Measurements from ENCODE around the gene CNTD1.

CNTD1 gene

GRCh38 chr17:42806249-42806648 is 7.6 kb downstream of the CNTD1 start:
- DNase-seq = no peak

DNA sequence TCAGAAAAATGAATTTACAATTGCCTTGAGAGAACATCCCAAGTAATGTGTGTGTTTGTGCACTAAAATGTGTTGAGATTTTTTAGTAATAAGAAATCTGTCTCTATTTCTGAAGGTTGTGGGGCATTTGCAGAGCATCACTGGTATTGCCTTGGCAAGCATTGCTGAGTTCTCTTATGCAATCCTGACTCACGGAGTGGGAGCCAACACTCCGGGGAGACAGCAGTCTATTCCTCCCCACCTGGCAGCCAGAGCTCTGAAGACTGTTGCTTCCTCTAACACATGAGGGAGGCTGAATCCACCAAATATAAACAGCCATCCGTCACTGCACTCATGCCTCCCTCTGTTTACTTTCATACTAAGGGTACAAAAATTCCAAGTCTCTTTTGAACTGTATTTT is 10.6 kb downstream of the CNTD1 start:
- DNase-seq = no peak

GRCh38 chr17:42814633-42815399 is 16.2 kb downstream of the CNTD1 start:
- DNase-seq = no peak

DNA sequence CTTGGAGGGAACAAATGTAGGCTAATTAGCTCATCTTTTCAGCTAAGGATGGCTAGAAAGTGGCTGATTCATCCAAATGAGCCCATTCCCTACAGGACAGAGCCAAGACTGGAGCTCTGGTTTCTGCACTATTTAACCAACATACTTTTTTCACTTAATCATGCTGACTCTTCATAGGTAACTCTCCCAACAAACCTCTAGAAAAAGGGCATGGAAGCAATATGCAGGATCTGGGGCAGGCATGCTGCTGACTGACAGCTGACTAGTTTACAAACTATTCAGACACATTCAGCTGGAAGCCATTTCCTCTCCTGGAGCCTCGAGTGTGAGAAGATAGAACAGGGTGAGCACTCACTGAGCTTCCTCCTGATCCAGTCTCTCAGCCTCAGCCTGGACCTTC is 19.2 kb downstream of the CNTD1 start:
- DNase-seq = no peak

DNA sequence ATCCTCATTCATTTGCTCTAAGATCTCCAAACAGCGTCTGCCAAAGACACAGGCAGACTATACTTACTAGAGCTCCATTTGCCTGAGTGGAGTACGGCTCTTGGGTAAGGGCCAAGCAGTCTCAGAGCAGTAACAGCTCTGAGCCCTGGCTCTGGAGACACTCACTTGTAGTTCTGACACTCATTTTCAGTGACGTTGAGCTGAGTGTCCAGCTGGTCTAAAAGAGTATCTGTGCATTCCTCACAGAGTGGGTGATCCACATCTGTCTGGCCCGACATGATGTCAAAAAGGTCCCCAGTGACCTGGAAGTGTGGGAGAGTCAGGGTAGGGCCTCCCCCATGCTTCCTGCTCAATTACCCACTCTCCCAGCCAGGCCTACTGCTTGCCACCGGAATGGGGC is 19.7 kb downstream of the CNTD1 start:
- DNase-seq = no peak

- DNase-seq = peak; percentile 80
Measured at GRCh38 chr17:42819939-42820535, 21.4 kb downstream of the CNTD1 start.

DNA sequence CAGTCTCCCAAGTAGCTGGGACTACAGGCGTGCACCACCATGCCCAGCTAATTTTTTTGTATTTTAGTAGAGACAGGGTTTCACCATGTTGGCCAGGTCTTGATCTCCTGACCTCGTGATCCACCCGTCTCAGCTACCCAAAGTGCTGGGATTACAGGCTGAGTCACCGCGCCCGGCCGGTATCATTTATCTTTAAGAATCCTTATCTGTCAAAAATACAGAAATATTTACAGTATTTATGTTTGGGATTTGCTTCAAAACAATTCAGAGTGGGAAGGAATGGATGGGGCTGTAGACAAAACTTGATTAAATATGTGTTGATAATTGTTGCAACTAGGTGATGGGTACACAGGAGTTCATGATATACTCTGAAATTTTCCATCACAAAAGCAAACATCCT is 22.5 kb downstream of the CNTD1 start:
- DNase-seq = no peak

GRCh38 chr17:42827472-42827871 is 28.8 kb downstream of the CNTD1 start:
- no peak for DNase-seq

GRCh38 chr17:42830971-42831370 is 32.3 kb downstream of the CNTD1 start:
- no peak for DNase-seq

- DNase-seq = no peak
Measured at GRCh38 chr17:42832213-42832933, 33.7 kb downstream of the CNTD1 start.

DNA sequence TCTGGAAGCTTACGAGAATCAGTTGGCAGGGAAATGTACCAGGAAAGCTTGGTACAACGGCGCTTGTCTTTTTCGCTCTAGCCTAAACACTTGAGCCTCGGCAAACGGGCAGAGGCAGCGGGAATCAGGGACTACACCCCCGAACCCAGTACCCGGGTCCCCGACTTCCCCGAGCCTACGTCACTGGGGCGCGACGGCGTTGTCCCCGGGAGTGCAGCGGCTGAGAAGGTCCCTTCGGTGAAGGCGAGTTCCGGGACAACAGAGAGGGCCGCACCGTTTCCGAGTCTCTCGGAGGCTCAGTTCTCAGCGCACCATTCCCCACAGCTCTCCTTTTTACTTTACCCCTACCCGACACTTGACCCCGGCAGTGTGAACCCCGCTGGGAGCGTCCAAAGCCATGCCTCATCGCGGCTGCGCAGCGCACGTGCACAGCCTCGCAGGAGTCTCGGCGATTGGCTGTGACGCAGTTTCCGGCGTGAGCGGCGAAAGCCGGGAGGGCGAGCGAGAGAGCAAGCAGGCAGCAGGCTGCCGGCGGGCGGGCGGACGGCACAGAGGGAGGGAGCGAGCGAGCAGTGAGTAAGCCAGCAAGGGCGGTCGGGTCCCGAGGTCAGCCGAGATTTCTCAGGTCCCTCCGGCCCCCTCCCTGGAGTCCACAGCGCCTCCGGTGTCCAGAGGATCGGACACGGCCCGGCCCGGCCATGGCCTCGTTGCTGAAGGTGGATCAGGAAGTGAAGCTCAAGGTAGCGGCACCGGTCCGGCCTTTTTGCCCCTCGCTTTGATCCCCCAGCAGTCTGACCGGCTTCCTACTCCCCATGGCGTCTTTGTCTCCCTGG is 34.5 kb downstream of the CNTD1 start, which contains the start of gene PSME3:
TSS of gene PSME3 (plus strand) at position 464 of the 833 bp plus-strand sequence. CDS start at position 699, 235 bp downstream.
- DNase-seq = peak; percentile 91

DNA sequence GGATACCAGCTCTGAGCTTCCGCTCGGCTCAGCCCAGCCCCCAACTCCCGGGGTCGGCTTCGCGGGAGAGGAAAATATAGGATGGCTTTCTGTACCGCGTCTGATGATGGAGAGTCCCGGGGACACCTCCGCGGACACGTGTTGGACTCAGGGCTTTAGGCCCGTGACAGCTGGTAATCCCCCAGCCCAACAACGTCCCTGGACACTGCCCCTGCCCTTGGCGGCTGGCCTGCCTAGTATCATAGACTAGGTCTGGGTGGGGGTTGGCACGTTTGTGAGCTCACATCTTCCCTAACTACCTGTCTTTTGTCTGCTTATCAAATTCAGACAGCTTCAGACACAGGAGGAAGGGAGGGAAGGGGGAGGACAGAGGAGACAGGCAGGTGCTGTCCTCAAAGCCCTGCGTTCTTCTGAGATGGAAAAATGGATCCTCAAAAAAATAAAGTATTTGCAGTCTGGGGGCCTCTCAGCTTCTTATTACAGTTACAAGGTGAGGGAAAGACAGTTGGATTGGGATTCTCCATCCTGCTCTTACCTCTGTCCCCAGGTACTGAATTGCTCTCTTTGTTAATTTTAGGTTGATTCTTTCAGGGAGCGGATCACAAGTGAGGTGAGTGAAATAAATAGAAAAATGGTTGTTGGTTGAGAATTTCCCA is 35.2 kb downstream of the CNTD1 start:
- DNase-seq = no peak

GRCh38 chr17:42835732-42836131 is 37.1 kb downstream of the CNTD1 start:
- no peak for DNase-seq

DNA sequence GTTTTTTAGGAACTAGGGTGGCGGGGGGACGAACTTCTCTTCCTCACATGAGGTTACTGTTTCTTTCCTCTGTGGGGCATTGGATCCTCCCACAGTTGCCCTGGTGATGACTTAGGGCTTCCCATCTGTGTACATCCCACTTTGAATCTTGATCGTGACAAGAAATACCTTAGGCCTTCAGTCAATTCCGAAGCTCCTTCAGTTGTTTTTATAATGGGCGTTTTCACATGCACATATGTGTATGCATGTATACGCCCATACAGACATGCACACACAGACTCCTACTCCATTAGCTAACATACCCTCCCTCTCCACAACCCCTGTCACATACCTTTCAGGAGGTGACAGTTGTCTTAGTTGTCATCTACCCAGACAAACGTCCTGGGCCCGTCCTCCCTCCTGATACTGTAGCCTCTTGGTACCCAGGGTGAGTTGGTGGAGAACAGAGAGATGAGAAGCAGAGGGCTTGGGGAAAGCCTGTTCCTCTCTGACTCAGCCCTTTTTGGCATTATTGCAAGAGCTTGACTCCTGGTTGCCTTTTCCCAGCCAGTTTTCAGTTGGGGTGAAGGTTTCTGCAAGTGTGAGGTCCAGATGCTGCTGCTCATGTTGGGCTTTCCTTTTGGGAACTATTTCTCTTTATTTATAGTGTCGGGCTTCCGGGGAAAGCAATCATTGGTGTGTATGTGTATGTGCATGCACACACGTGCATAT is 43.5 kb downstream of the CNTD1 start:
- no peak for DNase-seq

- DNase-seq = peak; percentile 70
Measured at GRCh38 chr17:42843358-42843934, 44.8 kb downstream of the CNTD1 start.

GRCh38 chr17:42844271-42844670 is 45.6 kb downstream of the CNTD1 start, which contains the start of gene AOC2:
Gene AOC2 (plus strand): TSS chr17:42844580. CDS start chr17:42844627, 47 bp downstream.
- DNase-seq = no peak

DNA sequence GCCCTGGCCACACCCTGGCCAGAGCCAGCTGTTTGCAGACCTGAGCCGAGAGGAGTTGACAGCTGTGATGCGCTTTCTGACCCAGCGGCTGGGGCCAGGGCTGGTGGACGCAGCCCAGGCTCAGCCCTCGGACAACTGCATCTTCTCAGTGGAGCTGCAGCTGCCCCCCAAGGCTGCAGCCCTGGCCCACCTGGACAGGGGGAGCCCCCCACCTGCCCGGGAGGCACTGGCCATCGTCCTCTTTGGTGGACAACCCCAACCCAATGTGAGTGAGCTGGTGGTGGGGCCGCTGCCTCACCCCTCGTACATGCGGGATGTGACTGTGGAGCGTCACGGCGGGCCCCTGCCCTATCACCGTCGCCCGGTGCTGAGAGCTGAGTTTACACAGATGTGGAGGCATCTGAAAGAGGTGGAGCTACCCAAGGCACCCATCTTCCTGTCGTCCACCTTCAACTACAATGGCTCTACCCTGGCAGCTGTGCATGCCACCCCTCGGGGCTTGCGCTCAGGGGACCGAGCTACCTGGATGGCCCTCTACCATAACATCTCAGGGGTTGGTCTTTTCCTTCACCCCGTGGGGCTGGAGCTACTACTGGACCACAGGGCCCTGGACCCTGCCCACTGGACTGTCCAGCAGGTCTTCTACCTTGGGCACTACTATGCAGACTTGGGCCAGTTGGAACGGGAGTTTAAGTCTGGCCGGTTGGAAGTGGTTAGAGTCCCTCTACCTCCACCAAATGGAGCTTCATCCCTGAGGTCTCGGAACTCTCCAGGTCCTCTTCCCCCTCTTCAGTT is 46.3 kb downstream of the CNTD1 start:
- no peak for DNase-seq

- no peak for DNase-seq
Measured at GRCh38 chr17:42845556-42845917, 46.9 kb downstream of the CNTD1 start.

- no peak for DNase-seq
Measured at GRCh38 chr17:42845918-42846593, 47.4 kb downstream of the CNTD1 start.

Data from OCI-M1 (cell line).